ENCODE data around the gene GSK3B.

GSK3B gene

DNA sequence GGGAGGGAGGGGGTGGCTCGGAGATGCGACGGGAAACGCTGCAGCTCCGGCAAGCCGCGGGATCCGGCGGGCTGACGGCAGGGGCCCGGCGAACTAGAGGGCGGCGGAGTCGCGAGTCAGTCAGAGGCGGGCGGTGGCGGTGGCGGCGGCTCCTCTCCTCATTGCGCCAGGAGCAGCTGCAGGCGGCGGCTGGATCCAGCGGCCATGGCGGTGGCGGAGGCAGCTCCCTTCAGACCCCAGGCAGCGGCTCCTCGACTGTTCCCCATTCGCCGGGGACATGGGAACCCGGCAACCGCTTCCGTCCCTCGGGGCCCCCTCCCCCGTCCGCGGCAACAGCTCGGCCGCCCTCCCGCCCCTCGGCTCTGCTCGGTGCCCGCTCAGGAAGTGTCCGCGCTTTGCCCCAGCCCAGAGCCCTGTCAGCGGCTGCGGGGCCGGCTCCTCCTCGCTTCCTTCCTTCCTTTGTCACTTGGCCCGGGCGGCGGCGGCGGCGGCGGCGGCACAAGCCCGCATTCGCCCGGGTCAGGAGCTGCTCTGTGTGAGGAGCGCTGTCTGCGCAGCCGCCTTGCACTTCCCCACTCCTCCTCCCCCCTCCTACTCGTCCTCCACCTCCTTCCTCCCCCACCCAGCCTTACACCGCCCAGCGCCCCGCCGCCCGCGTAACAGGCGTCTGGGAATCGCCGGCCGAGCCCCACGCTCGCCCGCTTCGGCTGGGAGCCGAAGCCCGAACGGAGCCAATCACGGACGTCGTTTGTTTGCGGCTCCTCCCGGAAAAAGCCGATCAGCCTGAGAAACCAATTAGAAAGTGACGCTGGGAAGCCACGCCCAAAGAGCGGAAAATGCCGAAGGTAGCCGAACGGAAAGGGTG, at the start of gene GSK3B:
Gene GSK3B (minus strand): TSS at position 537 of the 865 bp plus-strand sequence. CDS start 1,013 bp downstream, outside the sequence.
- peak; percentile 100 for DNase-seq

DNA sequence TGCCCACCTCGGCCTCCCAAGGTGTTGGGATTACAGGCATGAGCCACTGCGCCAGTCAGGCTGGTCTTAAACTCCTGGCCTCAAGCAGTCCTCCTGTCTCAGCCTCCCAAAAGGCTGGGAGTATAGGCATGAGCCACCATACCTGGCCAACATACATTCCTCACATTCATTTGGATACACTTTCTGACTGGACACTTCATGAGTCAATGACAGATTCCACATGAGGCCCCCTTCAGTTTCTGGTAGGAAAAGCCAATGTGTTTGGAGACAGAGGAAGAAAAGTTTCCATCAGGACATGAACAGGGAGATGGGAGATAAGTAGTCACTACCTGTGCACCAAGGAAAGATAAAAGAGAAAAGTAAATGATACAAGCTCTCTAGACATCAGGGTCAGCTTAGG, 49.4 kb upstream of the GSK3B start:
- DNase-seq = no peak

- DNase-seq = no peak
These were observed 48.0 kb upstream of the GSK3B start for GRCh38 chr3:120142236-120142635.

- DNase-seq = no peak
These were observed 46.0 kb upstream of the GSK3B start for GRCh38 chr3:120140098-120140742.

- no peak for DNase-seq
These were observed 44.9 kb upstream of the GSK3B start for GRCh38 chr3:120139140-120139539.

DNA sequence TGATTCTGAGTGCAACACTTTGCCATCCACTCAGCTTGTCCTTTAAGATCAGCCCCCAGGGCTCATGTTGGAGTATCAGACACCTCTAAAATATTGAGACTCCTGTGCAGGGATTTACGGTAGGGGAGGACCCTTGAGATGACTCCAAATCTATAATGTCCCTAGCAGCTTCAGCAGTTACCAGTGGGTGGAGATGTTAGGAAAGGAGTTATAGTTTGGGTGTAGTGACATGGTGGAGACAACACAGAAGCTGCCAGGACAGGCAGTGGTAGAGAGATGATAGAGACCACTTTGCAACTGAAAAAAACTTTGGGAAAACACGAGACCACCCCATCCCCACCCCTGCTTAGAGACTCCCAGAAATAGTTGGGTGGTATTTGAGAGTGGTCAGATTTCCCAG, 43.3 kb upstream of the GSK3B start:
- no peak for DNase-seq

DNA sequence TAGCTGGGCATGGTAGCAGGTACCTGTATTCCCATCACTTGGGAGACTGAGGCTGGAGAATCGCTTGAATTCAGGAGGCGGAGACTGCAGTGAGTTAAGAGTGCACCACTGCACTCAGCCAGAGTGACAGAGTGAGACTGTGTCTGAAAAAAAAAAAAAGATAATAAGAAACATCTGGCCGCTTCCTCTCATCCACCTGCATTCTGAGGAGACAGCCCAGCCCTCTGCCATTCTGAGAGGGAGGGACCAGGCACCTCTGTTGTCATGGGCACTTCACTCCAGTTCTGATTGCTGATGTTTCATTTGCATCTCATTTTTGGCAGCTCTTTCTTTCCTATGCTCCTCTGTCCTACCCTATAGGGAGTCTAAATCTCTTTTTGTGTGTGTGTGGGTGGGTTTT, 36.4 kb upstream of the GSK3B start:
- DNase-seq = no peak

- DNase-seq = no peak
These were observed 35.7 kb upstream of the GSK3B start for GRCh38 chr3:120129718-120130513.

- DNase-seq = no peak
These were observed 34.8 kb upstream of the GSK3B start for GRCh38 chr3:120129051-120129450.

DNA sequence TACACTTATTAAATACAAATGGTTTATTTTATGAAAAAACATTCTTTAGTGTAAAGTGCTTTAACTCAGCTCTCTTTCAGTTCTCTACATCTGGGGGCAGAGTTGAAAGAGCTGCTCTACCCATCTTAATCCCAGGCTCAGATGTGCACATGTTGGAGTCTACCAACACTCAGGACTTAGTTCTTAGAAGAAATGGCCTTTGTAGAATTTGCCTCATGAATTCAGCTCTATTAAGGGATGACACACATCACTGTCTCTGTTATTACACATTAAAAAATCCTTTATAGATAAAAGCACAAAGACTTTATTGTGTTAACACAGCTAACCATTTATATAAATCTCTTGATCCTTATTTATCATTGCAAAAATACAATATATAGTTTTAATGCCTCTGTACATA, 31.7 kb upstream of the GSK3B start:
- DNase-seq = no peak

GRCh38 chr3:120119846-120120510, 25.7 kb upstream of the GSK3B start:
- DNase-seq = no peak

GRCh38 chr3:120114981-120115380, 20.7 kb upstream of the GSK3B start:
- DNase-seq = no peak

GRCh38 chr3:120114376-120114775, 20.1 kb upstream of the GSK3B start:
- no peak for DNase-seq

DNA sequence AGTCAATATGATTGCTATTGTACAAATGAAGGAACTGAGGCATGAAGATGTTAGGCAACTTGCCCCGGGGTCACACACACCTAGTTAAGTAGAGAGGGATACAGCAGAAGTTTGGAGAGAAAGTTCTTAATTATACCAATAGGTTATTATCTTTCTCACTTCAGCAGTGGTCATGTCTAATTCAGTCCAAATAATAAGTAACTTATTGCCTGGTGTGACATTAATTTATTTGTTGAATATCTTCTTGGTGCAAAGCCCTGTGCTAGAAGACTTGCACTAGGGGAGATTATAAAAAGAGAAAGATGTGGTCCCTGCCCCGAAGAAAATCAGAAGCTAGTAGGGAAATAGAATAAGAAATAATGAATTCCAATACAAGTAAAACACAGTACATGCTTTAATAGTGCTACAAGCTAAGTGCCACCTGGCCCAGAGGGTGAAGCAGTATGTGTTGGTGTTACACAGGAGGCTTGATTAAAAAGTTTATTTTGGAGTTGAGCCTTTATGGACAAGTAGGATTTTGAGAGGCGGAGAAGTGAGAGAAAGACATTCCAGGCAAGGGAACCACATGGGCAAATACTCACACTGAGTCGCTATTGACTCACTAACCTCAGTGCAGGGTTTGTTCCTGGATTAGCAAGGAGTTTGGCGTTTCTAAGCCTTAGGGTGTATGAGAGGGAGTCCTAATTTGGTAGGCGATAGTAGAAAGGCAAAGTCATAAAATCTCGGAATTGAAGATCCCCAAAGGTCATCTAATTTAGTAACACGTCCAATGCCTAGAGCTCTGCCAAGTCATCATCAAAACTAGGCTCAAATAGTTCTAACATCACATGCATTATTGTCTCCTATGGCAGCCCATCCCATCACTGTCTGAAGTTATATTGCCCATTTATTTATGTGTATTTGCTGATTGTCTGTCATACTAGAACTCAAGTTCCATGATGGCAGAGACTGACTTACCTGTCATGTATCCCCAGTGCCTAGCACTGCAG, 19.2 kb upstream of the GSK3B start:
- DNase-seq = no peak

- no peak for DNase-seq
These were observed 17.7 kb upstream of the GSK3B start for GRCh38 chr3:120111898-120112297.

DNA sequence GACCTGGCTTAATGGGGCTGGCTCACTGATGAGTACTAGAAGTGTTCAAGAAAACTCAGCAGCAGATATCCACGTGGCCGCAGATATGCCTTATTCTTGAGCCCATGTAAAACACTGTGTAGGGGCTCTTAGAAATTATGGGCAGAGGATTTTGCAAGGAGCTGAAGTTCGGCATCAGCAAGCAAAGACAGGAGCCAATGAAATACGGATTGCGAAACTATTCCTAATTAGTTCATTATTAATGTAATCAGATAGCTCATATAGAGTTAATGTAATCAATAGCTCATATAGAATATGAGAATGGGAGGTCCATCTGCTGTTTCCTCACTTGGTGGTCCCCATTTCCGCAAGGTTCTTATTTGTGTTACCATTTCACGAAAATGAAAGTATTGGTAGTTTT, 9.0 kb upstream of the GSK3B start:
- DNase-seq = no peak

- DNase-seq = no peak
These were observed 8.4 kb upstream of the GSK3B start for GRCh38 chr3:120102674-120103073.

GRCh38 chr3:120102232-120102631, 8.0 kb upstream of the GSK3B start:
- DNase-seq = no peak

GRCh38 chr3:120101624-120102023, 7.4 kb upstream of the GSK3B start:
- DNase-seq = no peak

DNA sequence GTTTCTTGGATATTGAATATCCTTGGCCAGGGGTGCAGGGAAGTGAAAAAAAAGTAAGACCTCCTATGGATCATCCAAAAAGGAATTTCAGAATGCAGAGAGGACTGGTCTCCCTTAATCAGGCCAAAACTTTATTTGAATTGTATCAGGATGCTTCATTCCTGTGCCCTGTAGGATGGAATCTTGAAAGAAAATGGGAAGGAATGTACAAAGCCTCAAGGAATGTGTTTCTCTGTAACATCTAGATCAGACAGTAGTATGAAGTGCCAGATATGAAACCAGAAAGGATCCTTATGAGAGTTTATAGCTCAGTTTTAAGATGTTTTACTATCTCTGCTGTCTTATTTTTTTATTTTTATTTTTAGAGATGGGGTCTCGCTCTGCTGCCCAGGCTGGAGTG, 6.5 kb upstream of the GSK3B start:
- no peak for DNase-seq

DNA sequence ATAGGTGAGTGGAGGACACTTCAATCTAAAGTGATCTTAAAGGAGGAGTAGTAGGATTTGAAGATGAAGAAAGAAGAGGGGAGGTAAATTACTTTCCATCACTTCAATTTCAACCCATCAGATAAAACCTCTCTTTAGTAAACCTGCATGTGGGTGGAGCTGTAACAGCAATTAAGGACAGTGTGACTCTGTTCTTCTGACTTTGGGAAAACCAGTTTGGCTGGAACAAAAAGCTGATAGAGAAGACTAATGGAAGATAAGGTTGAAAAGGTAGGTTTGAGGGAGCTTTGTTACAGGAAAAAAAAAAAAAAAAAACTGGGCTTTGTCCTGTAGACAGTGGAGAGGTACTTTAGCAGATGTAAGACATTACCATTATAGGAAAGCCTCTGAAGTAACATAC, 4.5 kb upstream of the GSK3B start:
- DNase-seq = no peak

DNA sequence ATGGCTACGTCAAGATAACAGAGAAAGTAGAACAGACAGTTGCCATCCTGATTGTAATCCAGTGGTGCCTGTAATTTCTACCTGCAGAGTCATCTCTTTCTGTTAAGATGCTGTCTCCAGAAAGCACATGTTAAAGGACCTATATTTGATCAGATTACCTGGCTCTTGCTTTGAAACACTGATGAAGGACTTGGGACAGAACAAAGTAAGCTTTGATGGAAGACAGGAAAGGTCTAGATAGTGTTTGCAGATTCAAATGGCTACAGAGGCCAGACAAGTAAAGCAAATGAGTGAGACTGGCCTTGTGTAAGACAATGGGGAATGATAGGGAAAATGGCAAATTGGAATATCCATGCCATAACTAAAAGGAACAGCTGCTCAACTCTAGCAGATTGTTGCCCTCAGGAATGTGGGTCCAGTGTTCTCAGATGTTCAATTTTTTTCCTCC, 1.8 kb upstream of the GSK3B start:
- DNase-seq = no peak
